GM21717 (cell line): ENCODE results near the gene TBC1D9B.
"Not testable (repeated sequence)": the region's sequence is repeated elsewhere in the genome, so short reads cannot be mapped to it uniquely, and the experiment has no call there.

ENCODE experiments used
- ATAC-seq: cut with Tn5 transposase; IDR thresholded peaks from one replicate; pipeline ENCODE4 v1.9.1; 2021; ENCODE audit warnings: mild to moderate bottlenecking, moderate library complexity; ENCODE audit not compliant: unreplicated experiment

The TBC1D9B gene

DNA sequence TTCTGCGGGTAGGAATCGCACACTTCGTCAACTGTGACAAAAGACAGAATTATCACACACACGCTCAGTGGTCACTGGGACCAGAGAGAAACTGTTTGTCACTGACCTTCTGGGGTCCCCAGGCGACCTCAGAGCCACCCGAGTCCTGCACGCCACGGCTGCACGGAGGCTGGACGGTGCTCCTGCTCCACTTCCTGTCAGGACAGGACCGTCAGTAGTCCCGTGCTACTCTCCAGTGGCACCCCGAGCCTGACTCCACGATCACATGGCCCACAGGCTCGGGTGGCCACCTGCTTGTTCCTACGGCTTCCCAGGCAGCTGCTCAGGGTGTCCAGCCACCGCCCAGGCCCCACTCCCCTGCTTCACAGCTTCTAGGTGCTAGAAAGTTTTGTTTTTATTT, 66.9 kb downstream of the TBC1D9B start:
- no peak for ATAC-seq

GRCh38 chr5:179840321-179840720, 67.4 kb downstream of the TBC1D9B start:
- ATAC-seq = no peak

DNA sequence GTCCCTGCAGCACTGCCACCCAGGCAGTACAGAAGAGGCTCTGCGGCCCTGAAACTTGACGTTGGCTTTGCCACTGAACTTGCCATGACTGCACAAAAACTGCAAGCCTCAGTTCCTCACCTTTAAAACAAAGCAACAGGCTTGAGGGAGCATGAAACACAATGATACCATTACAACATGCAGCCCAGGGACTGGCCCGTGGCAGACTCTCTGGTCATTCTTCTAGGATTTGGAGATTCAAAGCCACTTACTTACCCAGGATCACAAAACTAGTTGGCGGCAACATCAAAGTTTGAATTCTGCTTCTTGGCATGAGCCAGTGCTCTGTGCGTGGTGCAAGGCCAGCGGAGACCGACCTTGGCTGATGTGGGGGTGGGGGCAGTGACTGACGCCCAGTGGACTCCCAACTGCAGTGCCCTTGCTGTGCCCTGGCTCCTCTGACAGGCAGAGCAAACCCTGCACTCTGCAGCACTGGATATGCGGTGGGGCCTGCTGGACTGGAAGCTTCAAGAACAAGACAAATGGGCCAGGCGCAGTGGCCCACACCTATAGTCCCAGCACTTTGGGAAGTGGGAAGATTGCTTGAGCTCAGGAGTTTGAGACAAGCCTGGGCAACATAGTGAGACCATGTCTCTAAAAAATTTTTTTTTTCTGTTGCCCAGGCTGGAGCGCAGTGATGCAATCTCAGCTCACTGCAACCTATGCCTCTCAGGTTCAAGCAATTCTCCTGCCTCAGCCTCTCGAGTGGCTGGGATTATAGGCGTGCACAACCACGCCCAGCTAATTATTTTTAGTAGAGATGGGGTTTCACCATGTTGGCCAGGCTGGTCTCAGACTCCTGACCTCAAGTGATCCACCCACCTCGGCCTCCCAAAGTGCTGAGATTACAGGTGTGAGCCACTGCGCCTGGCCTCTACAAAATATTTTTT, 68.1 kb downstream of the TBC1D9B start:
- no peak for ATAC-seq

GRCh38 chr5:179837076-179838011, 70.4 kb downstream of the TBC1D9B start:
- ATAC-seq = no peak

DNA sequence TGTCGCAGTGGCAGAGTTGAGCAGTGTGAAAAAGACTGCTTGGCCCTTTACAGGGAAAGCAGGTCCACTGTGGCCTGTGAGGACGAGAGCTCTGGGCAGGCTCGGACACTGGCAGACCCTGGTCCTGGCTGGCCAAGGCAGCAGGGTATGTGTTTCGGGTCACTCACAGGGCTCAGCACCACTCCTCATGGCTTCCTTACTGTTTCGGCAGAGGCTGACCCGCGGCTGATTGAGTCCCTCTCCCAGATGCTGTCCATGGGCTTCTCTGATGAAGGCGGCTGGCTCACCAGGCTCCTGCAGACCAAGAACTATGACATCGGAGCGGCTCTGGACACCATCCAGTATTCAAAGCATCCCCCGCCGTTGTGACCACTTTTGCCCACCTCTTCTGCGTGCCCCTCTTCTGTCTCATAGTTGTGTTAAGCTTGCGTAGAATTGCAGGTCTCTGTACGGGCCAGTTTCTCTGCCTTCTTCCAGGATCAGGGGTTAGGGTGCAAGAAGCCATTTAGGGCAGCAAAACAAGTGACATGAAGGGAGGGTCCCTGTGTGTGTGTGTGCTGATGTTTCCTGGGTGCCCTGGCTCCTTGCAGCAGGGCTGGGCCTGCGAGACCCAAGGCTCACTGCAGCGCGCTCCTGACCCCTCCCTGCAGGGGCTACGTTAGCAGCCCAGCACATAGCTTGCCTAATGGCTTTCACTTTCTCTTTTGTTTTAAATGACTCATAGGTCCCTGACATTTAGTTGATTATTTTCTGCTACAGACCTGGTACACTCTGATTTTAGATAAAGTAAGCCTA, 71.3 kb downstream of the TBC1D9B start:
- ATAC-seq = peak; percentile 45

- ATAC-seq = not testable (repeated sequence)
These were observed 72.8 kb downstream of the TBC1D9B start for GRCh38 chr5:179834871-179835270.

DNA sequence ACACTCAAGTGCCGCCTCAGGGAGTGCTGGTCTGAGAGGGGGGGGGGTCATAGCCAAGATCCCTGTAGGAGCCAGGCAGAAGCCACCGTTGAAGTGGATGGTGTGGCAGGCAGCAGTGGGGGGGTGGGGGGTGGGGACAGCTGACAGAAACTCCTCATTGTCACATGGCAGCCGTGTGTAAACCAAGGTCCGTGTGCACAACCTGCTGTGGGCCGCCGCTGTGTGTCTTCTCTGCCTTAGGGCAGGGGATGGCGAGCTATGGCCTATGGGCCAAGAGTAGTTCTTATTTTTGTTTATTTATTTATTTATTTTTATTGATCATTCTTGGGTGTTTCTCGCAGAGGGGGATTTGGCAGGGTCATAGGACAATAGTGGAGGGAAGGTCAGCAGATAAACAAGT, 73.6 kb downstream of the TBC1D9B start:
- no peak for ATAC-seq

DNA sequence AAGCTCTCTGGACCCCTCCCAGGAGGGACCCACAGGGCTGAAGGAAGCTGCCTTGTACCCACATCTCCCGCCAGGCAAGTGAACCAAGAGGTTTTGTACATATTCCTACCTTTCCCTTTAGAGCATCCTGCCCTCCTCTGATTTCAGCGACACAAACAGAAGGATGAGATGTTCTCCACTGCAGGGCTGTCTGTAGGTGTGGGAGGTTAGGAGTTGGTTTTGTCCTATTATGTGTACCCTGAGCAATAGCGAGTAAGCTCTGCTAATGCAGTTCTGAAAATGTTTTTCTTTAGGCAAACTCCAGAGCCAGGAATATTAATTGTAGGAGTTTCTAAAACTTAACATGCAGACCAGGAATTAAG, 74.0 kb downstream of the TBC1D9B start:
- no peak for ATAC-seq

GRCh38 chr5:179833056-179833708, 74.5 kb downstream of the TBC1D9B start:
- ATAC-seq = no peak

- no peak for ATAC-seq
These were observed 75.5 kb downstream of the TBC1D9B start for GRCh38 chr5:179832039-179832745.

DNA sequence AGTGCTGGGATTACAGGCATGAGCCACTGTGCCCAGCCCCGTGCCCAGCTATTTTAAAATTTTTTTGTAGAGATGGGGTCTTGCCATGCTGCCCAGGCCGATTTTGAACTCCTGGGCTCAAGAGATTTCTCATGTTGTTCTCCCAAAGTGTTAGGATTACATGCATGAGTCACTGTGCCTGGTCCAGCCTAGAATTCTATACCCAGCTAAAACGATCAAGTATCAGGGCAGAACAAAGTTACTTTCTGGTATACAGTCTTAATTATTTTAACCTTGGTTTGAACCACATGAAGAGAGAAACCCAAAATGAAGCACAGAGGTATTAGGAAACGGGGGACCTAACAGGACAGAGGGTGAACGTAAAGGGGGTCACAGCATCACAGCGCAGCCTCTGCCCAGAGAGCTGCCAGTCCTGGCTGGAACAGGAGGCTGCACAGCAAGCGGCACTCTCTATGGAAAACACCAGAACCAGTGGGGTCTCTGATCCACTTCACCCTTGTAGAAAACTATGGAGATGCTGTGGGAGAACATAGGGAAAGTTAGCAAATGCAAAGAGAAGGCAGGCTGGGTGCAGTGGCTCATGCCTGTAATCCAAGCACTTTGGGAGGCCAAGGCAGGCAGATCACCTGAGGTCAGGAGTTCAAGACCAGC, 76.8 kb downstream of the TBC1D9B start:
- no peak for ATAC-seq

GRCh38 chr5:179829732-179830435, 77.8 kb downstream of the TBC1D9B start:
- ATAC-seq = no peak

DNA sequence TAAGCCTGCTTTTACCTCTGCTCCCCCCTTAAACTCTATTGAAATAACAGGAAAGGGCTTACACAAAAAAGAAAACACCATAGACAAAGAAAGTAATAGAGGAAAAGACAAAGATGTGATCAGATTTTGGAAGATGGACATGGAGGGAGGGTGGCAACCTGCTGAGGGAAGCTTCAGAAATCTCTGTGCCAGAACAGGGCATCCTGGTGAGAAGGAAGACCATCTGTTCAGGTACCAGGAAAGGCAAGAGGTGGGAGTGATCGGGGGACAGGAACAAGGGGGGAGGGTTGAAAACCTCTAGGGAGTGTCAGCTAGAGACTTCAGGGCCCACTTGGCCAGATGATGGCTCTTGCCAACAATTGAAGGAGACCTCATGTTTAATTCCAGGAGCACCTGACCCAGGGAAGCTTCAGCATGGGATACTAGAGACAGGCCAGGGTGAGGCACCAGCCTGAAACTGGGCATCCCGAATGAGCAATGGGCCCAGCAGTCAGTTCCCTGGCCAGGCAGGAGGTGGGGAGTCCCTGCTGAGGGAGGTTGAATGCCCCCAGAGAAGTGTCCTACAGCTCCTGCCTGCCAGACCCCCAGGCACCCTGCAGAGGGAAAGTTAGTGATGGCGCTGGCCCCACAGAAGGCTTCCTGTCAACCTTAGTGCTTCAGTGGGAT, 78.8 kb downstream of the TBC1D9B start:
- no peak for ATAC-seq

DNA sequence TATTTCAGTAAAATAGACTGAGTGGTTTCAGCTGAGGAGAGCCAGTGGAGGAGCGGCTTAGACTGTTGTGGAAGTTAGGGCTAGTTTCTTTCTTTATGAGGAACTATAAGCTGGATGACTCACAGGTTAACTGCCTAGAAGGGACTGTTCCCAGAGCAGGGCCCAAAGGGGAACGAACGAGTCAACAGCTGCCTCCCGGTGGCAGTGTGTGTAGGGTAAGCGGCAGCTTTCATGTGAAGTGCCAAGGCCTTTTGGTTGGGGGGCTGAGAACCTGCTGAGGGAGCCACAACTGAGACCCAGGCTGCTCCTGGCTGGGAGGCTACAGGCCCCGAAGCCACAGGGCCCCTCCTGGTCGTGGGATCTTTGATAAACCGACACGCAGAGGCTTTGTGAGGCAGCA, 80.0 kb downstream of the TBC1D9B start:
- no peak for ATAC-seq

DNA sequence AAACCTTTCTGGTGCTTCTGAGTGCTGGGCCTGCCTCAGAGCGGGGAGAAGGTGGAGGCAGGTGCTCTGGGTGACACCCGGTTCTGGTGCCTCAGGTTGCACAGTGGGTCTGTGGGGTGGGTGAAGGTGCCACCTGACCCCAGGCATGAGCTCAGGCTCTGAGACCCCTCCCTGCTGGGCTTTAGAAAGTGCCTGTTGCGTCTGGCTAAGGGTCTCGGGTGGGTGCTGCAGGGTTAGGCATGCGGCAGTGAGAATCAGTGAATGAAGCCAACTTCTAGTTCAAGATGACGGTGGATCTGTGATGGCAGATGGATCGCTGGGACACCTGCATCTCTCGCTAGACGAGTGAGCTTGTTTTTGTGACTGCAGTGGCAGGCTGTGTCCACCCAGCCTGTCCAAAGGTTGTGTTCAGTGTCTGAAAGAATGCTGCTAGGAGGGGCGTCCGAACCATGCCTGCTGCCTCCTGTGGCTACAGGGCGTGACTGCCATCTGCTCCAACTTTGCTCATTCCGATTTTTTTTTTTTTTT, 82.0 kb downstream of the TBC1D9B start:
- no peak for ATAC-seq

DNA sequence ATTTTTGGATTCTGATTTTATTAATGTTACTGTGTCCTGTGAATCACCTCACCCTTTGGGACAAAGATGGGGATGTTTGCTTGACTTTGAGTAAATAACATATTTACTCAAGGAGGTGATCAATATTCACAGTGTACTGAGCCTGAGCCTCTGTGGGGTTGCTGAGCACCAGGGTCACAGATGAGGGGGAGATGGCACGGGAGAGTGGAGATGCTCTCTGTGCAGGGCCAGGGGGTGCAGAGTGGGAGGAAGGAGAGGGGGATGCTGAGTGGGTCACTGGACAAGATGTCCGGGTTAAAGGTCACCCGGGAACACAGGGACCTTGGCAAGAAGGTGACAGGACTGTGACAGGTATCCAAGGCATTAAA, 83.0 kb downstream of the TBC1D9B start:
- no peak for ATAC-seq

DNA sequence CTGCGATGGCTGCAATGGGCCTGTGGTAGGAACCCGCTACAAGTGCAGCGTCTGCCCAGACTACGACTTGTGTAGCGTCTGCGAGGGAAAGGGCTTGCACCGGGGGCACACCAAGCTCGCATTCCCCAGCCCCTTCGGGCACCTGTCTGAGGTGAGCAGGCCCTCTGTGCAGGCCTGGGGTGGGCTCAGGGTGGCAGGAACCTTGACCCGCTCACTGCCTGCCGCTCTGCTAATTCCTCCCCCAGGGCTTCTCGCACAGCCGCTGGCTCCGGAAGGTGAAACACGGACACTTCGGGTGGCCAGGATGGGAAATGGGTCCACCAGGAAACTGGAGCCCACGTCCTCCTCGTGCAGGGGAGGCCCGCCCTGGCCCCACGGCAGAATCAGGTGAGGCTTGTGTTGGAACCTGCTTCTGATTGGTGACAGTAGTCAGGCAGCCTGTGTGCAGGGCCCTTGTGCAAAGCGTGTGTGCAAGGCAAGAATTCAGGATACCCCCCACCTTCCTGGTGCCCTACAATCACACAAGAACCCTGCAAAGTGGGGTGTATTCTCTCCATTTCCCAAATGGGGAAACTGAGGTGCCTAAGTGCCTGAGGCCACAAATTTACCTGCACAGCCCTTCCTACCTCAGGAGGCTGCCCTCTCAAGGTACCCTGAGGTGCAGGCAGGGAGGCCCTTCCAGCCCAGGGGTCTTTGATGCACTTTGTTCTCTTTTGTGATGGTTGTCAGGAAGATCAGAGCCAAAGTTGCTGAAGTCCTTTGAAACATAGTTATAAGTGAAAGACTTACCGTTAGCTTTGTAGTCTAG, 83.6 kb downstream of the TBC1D9B start:
- no peak for ATAC-seq
